A549 (cell line): Measurements from ENCODE around the gene MESD. TPM values are rescaled to one million over a fixed set of nuclear protein-coding genes. Genes with fewer than 3 reads are reported as not detected.

ENCODE experiments used
- ATAC-seq, 2 experiments: fragments of 200-7000 bp in 1 of 2; fragments of >200 bp in 1 of 2; cut with Nextera tagmentation in 1 of 2; cut with Tn5 transposase in 1 of 2; 3 replicates each; pipeline versions ENCODE4 v1.8.0 to v1.9.1; 2018 to 2020; ENCODE audit warnings: mild to moderate bottlenecking in 1 of 2, moderate library complexity in 1 of 2
- CTCF ChIA-PET: fragments of 300-600 bp; sonication (Branson Sonifier 250); formaldehyde crosslinking; extraction: SDS; loops from one replicate; lab custom pipeline; 2021; ENCODE audit warnings: antibody characterized with exemption, inconsistent platforms; lab: Yijun Ruan, JAX
- POLR2A ChIA-PET: fragments of 350-600 bp; formaldehyde crosslinking; extraction: SDS; loops from one replicate; lab custom pipeline; 2021; ENCODE audit warnings: antibody characterized with exemption, inconsistent platforms; lab: Yijun Ruan, JAX
- DNase-seq, 2 experiments: peaks; one replicate each; pipeline versions ENCODE4 v3.0.0 to v3.0.0-alpha.2; 2011 to 2016; ENCODE audit warnings: low read depth in 1 of 2, low spot score in 1 of 2
- FAIRE-seq: peaks from 2 replicates; lab custom pipeline; 2011; peaks lifted over from hg19 to GRCh38; lab: Jason Lieb, UNC
- H3K27ac ChIP-seq, 2 experiments: fragments of >200 bp; sonication (Bioruptor Twin); formaldehyde crosslinking; 3 replicates each; pipeline ENCODE4 v1.5.1; 2016 to 2017
- H3K4me1 ChIP-seq: fragments of >200 bp; sonication (Bioruptor Twin); formaldehyde crosslinking; 3 replicates; pipeline ENCODE4 v1.6.1; 2016
- H3K4me2 ChIP-seq: fragments of >200 bp; sonication (Bioruptor Twin); formaldehyde crosslinking; 3 replicates; pipeline ENCODE4 v1.6.1; 2016
- H3K4me3 ChIP-seq: fragments of >200 bp; sonication (Bioruptor Twin); formaldehyde crosslinking; 3 replicates; pipeline ENCODE4 v1.5.1; 2016
- H3K9me3 ChIP-seq: fragments of >200 bp; sonication (Bioruptor Twin); formaldehyde crosslinking; 3 replicates; pipeline ENCODE4 v1.6.1; 2016
- BHLHE40 ChIP-seq: IDR thresholded peaks from 2 replicates; pipeline ENCODE4 v1.6.1; 2012; ENCODE audit warnings: low read depth, low read length, inconsistent platforms
- CHD2 ChIP-seq: fragments of 150-350 bp; IDR thresholded peaks from 2 replicates; pipeline ENCODE4 v1.6.1; 2014; ENCODE audit warnings: low read length; ENCODE audit not compliant: partially characterized antibody
- CHD4 ChIP-seq: fragments of 200-600 bp; sonication (generic); IDR thresholded peaks from 2 replicates; pipeline ENCODE4 v1.6.1; 2016; ENCODE audit warnings: antibody characterized with exemption, mild to moderate bottlenecking, borderline replicate concordance
- ELK1 ChIP-seq: fragments of 150-350 bp; IDR thresholded peaks from 2 replicates; pipeline ENCODE4 v1.6.1; 2014; ENCODE audit warnings: low read depth, mild to moderate bottlenecking, low read length
- FOXS1 ChIP-seq: fragments of 250-450 bp; sonication (Bioruptor Pico); IDR thresholded peaks from 2 replicates; pipeline ENCODE4 v1.5.0; 2020; ENCODE audit warnings: mild to moderate bottlenecking, moderate library complexity
- HEYL ChIP-seq: fragments of 250-450 bp; sonication (Bioruptor Pico); IDR thresholded peaks from 2 replicates; pipeline ENCODE4 v1.8.0; 2021; ENCODE audit warnings: mild to moderate bottlenecking, moderate library complexity
- HOXA7 ChIP-seq: fragments of 250-450 bp; sonication (Bioruptor Pico); IDR thresholded peaks from 2 replicates; pipeline ENCODE4 v1.5.0; 2020; ENCODE audit warnings: mild to moderate bottlenecking, moderate library complexity
- HOXB5 ChIP-seq: fragments of 250-450 bp; sonication (Bioruptor Pico); IDR thresholded peaks from 2 replicates; pipeline ENCODE4 v1.5.0; 2020; ENCODE audit warnings: mild to moderate bottlenecking, moderate library complexity
- JUNB ChIP-seq: fragments of >200 bp; sonication (Bioruptor Twin); formaldehyde crosslinking; IDR thresholded peaks from 2 replicates; pipeline ENCODE4 v1.6.1; 2016
- KDM1A ChIP-seq: fragments of 200-600 bp; sonication (generic); IDR thresholded peaks from 2 replicates; pipeline ENCODE4 v1.6.1; 2016; ENCODE audit warnings: low read depth, mild to moderate bottlenecking
- KDM5A ChIP-seq: fragments of 200-600 bp; sonication (generic); IDR thresholded peaks from 2 replicates; pipeline ENCODE4 v1.6.1; 2016; ENCODE audit warnings: antibody characterized with exemption, mild to moderate bottlenecking
- MAFK ChIP-seq: fragments of 450-650 bp; IDR thresholded peaks from 2 replicates; pipeline ENCODE4 v1.6.1; 2014; ENCODE audit not compliant: partially characterized antibody
- MAX ChIP-seq: IDR thresholded peaks from 2 replicates; pipeline ENCODE4 v1.6.1; 2012
- NFE2L2 ChIP-seq: fragments of 150-350 bp; conservative IDR thresholded peaks from 2 replicates; pipeline ENCODE4 v1.6.1; 2014; ENCODE audit warnings: low read length
- NR3C1 ChIP-seq: fragments of >200 bp; sonication (Bioruptor Twin); formaldehyde crosslinking; IDR thresholded peaks from 3 replicates; pipeline ENCODE4 v1.6.1; 2017
- PBX3 ChIP-seq: IDR thresholded peaks from 2 replicates; pipeline ENCODE4 v1.6.1; 2012
- PHF8 ChIP-seq: fragments of 200-600 bp; sonication (generic); IDR thresholded peaks from 2 replicates; pipeline ENCODE4 v1.6.1; 2016; ENCODE audit warnings: low read depth, mild to moderate bottlenecking, antibody characterized with exemption, moderate library complexity, borderline replicate concordance
- RAD21 ChIP-seq, 2 experiments: fragments of >200 bp in 1 of 2; sonication (Bioruptor Twin) in 1 of 2; formaldehyde crosslinking in 1 of 2; IDR thresholded peaks in 1 of 2; conservative IDR thresholded peaks in 1 of 2; 2 replicates in 1 of 2; 3 replicates in 1 of 2; pipeline ENCODE4 v1.6.1; 2012 to 2018; ENCODE audit warnings: inconsistent platforms in 1 of 2
- RFX5 ChIP-seq: fragments of 450-650 bp; IDR thresholded peaks from 2 replicates; pipeline ENCODE4 v1.7.1; 2014; ENCODE audit warnings: antibody characterized with exemption, mild to moderate bottlenecking, moderate library complexity
- RNF2 ChIP-seq: fragments of 200-600 bp; sonication (generic); IDR thresholded peaks from 2 replicates; pipeline ENCODE4 v1.6.1; 2016; ENCODE audit warnings: low read depth, mild to moderate bottlenecking, antibody characterized with exemption, moderate library complexity, borderline replicate concordance
- SMC3 ChIP-seq: fragments of >200 bp; sonication (Bioruptor Twin); formaldehyde crosslinking; IDR thresholded peaks from 3 replicates; pipeline ENCODE4 v1.6.1; 2018; ENCODE audit warnings: inconsistent platforms
- TP53 ChIP-seq: fragments of 250-450 bp; sonication (Bioruptor Pico); IDR thresholded peaks from 2 replicates; pipeline ENCODE4 v1.5.0; 2021; ENCODE audit warnings: mild to moderate bottlenecking, moderate library complexity
- USF2 ChIP-seq: fragments of 450-650 bp; IDR thresholded peaks from 2 replicates; pipeline ENCODE4 v1.6.1; 2014; ENCODE audit warnings: antibody characterized with exemption
- ZNF302 ChIP-seq: fragments of 250-450 bp; sonication (Bioruptor Pico); IDR thresholded peaks from 2 replicates; pipeline ENCODE4 v1.9.0; 2021; ENCODE audit warnings: inconsistent platforms, mild to moderate bottlenecking, moderate library complexity
- ZSCAN20 ChIP-seq: fragments of 250-450 bp; sonication (Bioruptor Pico); IDR thresholded peaks from 2 replicates; pipeline ENCODE4 v1.8.0; 2022; ENCODE audit warnings: mild to moderate bottlenecking, moderate library complexity
- WGBS: methylation state at CpG from one replicate; pipeline ENCODE4 v1.1.6; 2017; ENCODE audit errors: missing lambda C conversion rate; 5-methylcytosine and 5-hydroxymethylcytosine counted together
- polyA plus RNA-seq, 4 experiments: library from polyadenylated mRNA; depleted of rRNA in 3 of 4; stranded (reverse); fragments of >200 nt; fragmentation: RNase III in 1 of 4; extraction: RNeasy Plus Mini Kit Qiagen cat#74134 plus additional on column Dnase treatment in 1 of 4; gene quantifications; 2 replicates in 3 of 4; 3 replicates in 1 of 4; pipeline ENCODE4 v1.2.3, GENCODE V29; 2011 to 2017

The MESD gene
- polyA plus RNA-seq, 2 of the 4 experiments (the other 2 are of a cell fraction): 35.6 to 39.4 TPM

DNA sequence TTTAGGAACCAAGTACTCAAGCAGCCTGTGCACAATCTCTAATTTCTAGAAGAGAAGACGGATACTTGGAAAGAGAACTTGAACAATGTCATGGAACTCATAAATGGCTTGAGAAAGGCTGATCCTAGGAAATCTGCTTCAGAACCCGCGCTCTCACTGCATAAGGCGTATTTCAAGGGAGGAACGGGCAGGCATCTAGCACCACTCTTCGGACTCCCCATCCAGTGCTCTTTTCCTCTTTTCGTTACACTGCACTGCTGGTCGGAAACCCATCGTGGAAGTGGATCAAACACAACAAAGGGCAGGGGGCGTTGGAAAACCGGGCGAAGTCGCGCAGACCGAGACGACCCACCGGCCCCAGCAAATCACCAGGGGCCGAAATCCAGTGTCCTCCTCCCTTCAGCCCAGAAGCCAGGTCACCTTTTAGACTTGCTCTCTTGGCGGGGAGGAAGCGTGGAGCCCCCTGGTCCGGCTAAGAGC, 10.6 kb upstream of the MESD start (continued):
- TF ChIP-seq CHD4: peak; percentile 73; the same call in 1 of the 2 replicates
- TF ChIP-seq PBX3: no peak
- TF ChIP-seq USF2: no peak
- no peak for TF ChIP-seq RAD21 (conservative IDR thresholded peaks at IDR 0.05 in 1 of 2, IDR thresholded peaks at IDR 0.05 in 1 of 2)
- no peak for TF ChIP-seq KDM1A
- no peak for TF ChIP-seq MAFK
- TF ChIP-seq RNF2: no peak
- no peak for TF ChIP-seq HOXA7 (CRISPR knock-in tag)
- TF ChIP-seq FOXS1 (CRISPR knock-in tag): no peak

- DNase-seq (no peak), ATAC-seq (no peak), FAIRE-seq (no peak)
- Histone ChIP-seq H3K9me3 (no peaks in the 10 kb centered on the region), H3K4me1 (peaks cover 21% of the 10 kb centered on the region), H3K4me2 (peak overlapping the region; percentile 92), H3K27ac (peak overlapping the region; percentile 90 to 98; a peak in 5 of 6 replicates), H3K4me3 (peak overlapping the region; percentile 67)
- TF ChIP-seq NFE2L2: no peak
- TF ChIP-seq CHD4: no peak
- TF ChIP-seq BHLHE40: no peak
- TF ChIP-seq CHD2: no peak
- TF ChIP-seq ELK1: no peak
- no peak for TF ChIP-seq FOXS1 (CRISPR knock-in tag)
- CTCF ChIA-PET: interaction anchor here (0.5 to 3.2 kb wide), 3 partner anchors 8 to 544 kb away, joined by 3 to 9 read pairs (median 3); no protein-coding TSS in a partner anchor
- 82% methylated on average over 13 of the region's 13 CpGs for WGBS
- POLR2A ChIA-PET: no interaction called here
Observed at GRCh38 chr15:80999623-81000036, 10.0 kb upstream of the MESD start.

DNA sequence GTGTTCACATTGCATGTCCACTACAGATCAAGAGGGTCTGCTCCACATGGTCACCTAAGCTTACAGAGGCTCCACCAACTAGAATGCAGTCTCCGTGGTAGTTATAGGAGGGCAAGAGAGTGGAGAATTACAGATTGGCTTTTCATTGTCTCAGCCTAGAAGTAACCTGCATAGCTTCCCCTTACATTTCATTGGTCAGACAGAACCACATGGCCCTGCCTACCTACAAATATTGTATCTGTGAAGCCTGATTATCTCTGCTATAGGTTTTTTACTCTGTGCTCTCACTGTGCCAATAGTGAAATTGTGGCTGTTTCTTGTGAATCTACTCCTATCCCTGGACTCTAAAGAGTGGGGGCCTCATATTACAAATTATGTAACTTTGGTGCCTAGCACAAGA, 8.6 kb upstream of the MESD start:
- no peak for ATAC-seq
- no peak for FAIRE-seq
- no peak overlapping the region for H3K4me3 ChIP-seq
- 100% methylated on average over 1 of the region's 1 CpG for WGBS
- H3K4me1 ChIP-seq: peaks cover 15% of the 10 kb centered on the region
- no peak overlapping the region for H3K4me2 ChIP-seq
- no peak for DNase-seq
- ChIA-PET POLR2A (no interaction called here), CTCF (interaction anchor here (0.9 to 1.5 kb wide), 3 partner anchors 8 to 268 kb away, joined by 3 to 4 read pairs (median 3); no protein-coding TSS in a partner anchor)
- TF ChIP-seq CHD4: no peak
- TF ChIP-seq USF2: peak; percentile 31; the same call in 1 of the 2 replicates
- no peaks in the 10 kb centered on the region for H3K9me3 ChIP-seq
- no peak overlapping the region for H3K27ac ChIP-seq

DNA sequence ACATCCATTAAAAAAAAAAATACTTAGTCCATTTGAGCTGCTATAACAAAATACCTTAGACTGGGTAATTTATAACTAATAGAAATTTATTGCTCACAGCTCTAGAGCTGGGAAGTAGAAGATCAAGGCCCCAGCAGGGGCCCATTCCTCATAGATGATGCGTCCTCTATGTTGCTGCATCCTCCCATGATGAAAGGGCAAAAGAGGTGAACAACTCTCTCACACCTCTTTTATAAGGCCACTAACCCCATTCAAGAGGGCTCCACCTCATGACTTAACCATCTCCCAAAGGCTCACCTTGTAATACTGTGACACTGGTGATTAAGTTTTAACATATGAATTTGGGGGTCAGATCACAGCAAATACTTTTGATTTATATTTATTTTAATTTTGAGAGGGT, 8.1 kb upstream of the MESD start:
- no peak for FAIRE-seq
- WGBS: 83% methylated on average over 1 of the region's 1 CpG

More for the DNA sequence above, 8.1 kb upstream of the MESD start:
- ChIA-PET POLR2A (no interaction called here), CTCF (interaction anchor here (0.9 to 1.3 kb wide), 2 partner anchors 7 to 45 kb away, joined by 3 to 4 read pairs; no protein-coding TSS in a partner anchor)
- no peak overlapping the region for H3K27ac ChIP-seq
- DNase-seq (no peak), ATAC-seq (no peak)
- TF ChIP-seq SMC3: no peak
- TF ChIP-seq HEYL (CRISPR knock-in tag): no peak
- TF ChIP-seq MAX: no peak
- no peak for TF ChIP-seq ZSCAN20 (CRISPR knock-in tag)
- TF ChIP-seq CHD4: no peak
- TF ChIP-seq HOXB5: no peak
- no peak for TF ChIP-seq NR3C1
- no peak for TF ChIP-seq JUNB
- TF ChIP-seq TP53 (CRISPR knock-in tag): no peak
- TF ChIP-seq KDM5A: no peak
- no peak for TF ChIP-seq PHF8
- TF ChIP-seq ZNF302 (CRISPR knock-in tag): no peak
- no peak for TF ChIP-seq RFX5
- no peak overlapping the region for H3K4me2 ChIP-seq
- no peaks in the 10 kb centered on the region for H3K9me3 ChIP-seq
- H3K4me3 ChIP-seq: no peak overlapping the region
- H3K4me1 ChIP-seq: peaks cover 9% of the 10 kb centered on the region
